ENCODE measurements around the gene ZFAND2B.
"Not testable (repeated sequence)": the region's sequence is repeated elsewhere in the genome, so short reads cannot be mapped to it uniquely, and the experiment has no call there.

Gene ZFAND2B

GRCh38 chr2:219182331-219183150 is 24.0 kb upstream of the ZFAND2B start:
- no peak for ATAC-seq

DNA sequence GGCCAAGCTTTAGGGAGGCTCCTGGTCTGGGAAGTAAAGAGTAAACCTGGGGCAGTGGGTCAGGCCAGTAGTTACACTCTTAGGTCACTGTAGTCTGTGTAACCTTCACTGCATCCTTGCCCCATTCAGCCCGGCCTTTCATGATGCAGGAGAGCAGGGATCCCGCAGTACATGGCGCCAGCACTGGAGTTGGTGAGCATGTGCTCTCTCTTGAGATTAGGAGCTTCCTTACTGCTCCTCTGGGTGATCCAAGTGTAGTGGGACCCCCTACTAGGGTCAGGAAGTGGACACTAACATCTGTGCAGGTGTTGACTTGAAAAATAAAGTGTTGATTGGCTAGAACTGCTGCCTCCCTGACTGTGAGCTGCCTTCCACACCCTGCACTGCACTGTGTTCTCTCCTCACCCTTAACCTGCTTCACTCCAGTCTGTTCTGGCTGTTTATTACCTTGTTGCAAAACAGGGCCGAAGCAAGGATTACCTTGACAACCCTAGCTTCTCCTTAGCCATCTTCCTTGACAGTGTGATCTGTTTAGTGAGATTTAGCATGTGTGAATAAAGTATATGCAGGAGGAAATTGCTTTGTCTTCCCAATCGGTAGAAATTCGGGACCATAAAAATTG is 23.3 kb upstream of the ZFAND2B start:
- peaks cover 44% of the 10 kb centered on the region for H3K36me3 Mint-ChIP-seq
- ATAC-seq: no peak
- H3K27ac Mint-ChIP-seq: peak overlapping the region; percentile 61
- H3K4me1 Mint-ChIP-seq: peaks cover 59% of the 10 kb centered on the region
- H3K27me3 Mint-ChIP-seq: no peaks in the 10 kb centered on the region
- no peak overlapping the region for H3K4me3 Mint-ChIP-seq
- no peaks in the 10 kb centered on the region for H3K9me3 Mint-ChIP-seq

More at GRCh38 chr2:219182331-219183150, 24.0 kb upstream of the ZFAND2B start:
- no peaks in the 10 kb centered on the region for H3K9me3 Mint-ChIP-seq
- H3K27ac Mint-ChIP-seq: peak overlapping the region; percentile 61
- H3K4me3 Mint-ChIP-seq: no peak overlapping the region
- H3K36me3 Mint-ChIP-seq: peaks cover 44% of the 10 kb centered on the region
- H3K27me3 Mint-ChIP-seq: no peaks in the 10 kb centered on the region
- H3K4me1 Mint-ChIP-seq: peaks cover 60% of the 10 kb centered on the region

DNA sequence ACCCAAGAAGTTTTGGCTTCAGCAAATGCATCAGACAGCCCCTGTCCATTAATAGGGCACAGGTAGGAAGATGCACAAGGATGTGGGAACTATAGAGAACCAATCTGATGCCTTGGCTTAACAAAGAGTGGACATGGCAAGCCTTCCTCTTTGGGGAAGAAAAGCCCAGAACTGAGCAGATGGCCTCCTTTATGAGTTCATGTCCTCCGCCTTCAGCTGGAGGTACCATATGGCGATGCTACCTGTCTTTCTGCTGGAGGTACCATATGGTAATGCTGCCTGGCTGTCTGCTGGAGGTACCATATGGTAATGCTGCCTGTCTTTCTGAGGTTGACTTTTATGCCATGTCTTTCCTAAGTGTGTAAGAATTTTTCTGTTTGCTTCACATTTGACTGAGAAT is 22.5 kb upstream of the ZFAND2B start:
- H3K4me3 Mint-ChIP-seq: no peak overlapping the region
- H3K9me3 Mint-ChIP-seq: no peaks in the 10 kb centered on the region
- no peaks in the 10 kb centered on the region for H3K27me3 Mint-ChIP-seq
- peaks cover 44% of the 10 kb centered on the region for H3K36me3 Mint-ChIP-seq
- ATAC-seq: no peak
- H3K4me1 Mint-ChIP-seq: peaks cover 52% of the 10 kb centered on the region
- peak overlapping the region; percentile 36 for H3K27ac Mint-ChIP-seq

DNA sequence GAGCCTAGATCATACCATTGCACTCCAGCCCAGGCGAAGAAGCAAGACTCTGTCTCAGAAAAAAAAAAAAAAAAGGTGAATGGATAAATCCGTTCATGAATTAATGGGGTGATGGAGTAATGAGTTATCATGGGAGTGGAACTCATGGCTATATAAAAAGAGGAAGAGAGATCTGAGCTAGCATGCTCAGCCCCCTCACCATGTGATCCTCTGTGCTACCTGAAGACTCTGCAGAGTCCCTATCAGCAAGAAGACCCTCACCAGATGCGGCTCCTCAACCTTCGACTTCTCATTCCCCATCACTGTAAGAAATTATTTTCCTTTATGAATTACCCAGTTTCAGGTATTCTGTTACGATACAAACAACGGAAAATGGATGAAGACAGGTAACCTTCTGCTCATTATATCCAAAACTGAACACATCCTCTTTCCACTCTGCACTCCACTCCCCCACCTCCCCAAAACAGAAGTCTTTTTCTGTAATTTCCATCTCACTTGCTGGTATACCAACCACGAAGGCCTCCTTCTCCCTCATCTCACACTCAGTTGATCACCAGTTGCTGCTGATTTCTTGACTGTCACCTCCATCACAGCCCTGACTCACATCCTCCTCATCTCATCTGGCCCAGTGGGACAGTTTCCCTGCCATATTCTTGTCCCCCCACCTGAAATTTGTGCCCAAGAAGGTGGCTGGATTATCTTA is 19.7 kb upstream of the ZFAND2B start:
- H3K36me3 Mint-ChIP-seq: peaks cover 27% of the 10 kb centered on the region
- peak overlapping the region; percentile 1 for H3K4me3 Mint-ChIP-seq
- peak overlapping the region; percentile 84 for H3K27ac Mint-ChIP-seq
- ATAC-seq: peak; percentile 95
- H3K27me3 Mint-ChIP-seq: no peaks in the 10 kb centered on the region
- no peaks in the 10 kb centered on the region for H3K9me3 Mint-ChIP-seq
- peaks cover 29% of the 10 kb centered on the region for H3K4me1 Mint-ChIP-seq

DNA sequence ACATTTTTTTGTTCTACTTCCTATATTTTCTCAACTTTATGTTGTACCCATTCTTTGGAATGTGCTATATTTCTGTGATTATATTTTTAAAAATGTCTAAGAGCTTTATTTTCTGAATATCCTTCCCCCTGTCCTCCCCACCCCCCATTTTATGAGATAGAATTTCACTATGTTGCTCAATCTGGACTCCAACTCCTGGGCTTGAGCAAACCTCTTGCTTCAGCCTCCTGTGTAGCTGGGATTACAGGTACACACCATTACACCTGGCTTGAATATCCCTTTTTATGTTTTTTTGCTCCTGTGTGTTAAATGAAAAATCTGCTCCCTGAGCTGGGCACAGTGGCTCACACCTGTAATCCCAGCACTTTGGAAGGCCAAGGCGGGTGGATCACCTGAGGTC is 9.2 kb upstream of the ZFAND2B start:
- no peaks in the 10 kb centered on the region for H3K36me3 Mint-ChIP-seq
- H3K27me3 Mint-ChIP-seq: peaks cover 13% of the 10 kb centered on the region
- H3K4me3 Mint-ChIP-seq: no peak overlapping the region
- no peak overlapping the region for H3K27ac Mint-ChIP-seq
- no peak for ATAC-seq
- H3K4me1 Mint-ChIP-seq: no peaks in the 10 kb centered on the region
- no peaks in the 10 kb centered on the region for H3K9me3 Mint-ChIP-seq

DNA sequence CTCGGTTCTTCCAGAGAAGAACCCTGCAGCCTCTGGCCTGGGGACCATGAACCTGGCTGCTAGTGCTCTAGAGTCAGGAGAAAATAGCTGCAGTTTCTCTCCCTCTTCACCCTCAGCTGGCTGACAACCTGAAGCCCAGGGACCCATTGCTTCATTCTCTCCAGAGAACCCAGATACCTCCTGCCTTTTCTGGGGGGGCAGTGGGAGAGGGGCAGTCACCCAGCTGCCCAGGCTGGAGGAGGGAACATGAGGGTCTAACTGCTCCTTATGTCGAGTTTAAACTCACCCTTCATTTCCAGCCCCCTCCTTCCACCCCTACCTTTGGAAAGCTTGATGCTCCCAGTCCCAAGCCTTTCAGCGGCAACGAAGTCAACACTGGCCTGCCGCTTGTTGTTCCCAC is 7.6 kb upstream of the ZFAND2B start:
- Mint-ChIP-seq H3K4me3 (no peak overlapping the region), H3K36me3 (no peaks in the 10 kb centered on the region), H3K27me3 (peaks cover 13% of the 10 kb centered on the region), H3K27ac (no peak overlapping the region), H3K9me3 (no peaks in the 10 kb centered on the region), H3K4me1 (no peaks in the 10 kb centered on the region)
- no peak for ATAC-seq

GRCh38 chr2:219199470-219200211 is 6.9 kb upstream of the ZFAND2B start:
- Mint-ChIP-seq H3K4me3 (no peak overlapping the region), H3K9me3 (no peaks in the 10 kb centered on the region), H3K27me3 (peaks cover 13% of the 10 kb centered on the region), H3K4me1 (no peaks in the 10 kb centered on the region), H3K36me3 (no peaks in the 10 kb centered on the region), H3K27ac (no peak overlapping the region)
- ATAC-seq: no peak

- H3K4me3 Mint-ChIP-seq, H3K27ac Mint-ChIP-seq, H3K9me3 Mint-ChIP-seq, H3K4me1 Mint-ChIP-seq, ATAC-seq, H3K36me3 Mint-ChIP-seq: not testable (repeated sequence)
- peaks cover 13% of the 10 kb centered on the region for H3K27me3 Mint-ChIP-seq
These were observed 5.9 kb upstream of the ZFAND2B start for GRCh38 chr2:219200502-219201326.

- H3K4me3 Mint-ChIP-seq, H3K27ac Mint-ChIP-seq: not testable (repeated sequence)
These were observed 5.3 kb upstream of the ZFAND2B start for GRCh38 chr2:219201331-219201730.

DNA sequence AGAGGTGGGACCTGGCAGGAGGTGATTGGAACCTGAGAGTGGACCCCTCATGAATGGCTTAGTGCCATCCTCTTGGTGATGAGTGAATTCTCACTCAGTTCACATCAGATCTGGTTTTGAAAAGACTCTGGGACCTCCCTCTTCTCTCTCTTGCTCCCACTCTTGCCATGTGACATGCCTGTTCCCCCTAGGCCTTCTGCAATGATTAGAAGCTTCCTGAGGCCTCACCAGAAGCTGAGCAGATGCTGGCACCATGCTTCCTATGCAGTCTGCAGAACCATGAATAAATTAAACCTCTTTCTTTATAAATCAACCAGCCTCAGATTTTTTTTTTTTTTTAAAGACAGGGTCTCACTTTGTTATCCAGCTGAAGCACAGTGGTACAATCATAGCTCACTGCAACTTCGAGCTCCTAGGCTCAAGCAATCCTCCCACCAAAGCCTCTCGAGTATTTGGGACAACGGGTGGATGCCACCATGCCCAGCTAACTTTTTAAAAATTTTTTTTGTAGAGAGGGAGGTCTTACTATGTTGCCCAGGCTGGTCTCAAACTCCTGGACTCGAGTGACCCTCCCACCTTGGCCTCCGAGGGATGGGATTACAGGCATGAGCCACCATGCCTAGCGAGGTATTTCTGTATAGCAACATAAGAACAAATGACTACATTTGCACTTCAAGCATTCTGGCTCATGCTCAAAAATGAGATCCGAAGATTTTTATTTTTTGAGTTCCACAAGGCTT is 2.0 kb upstream of the ZFAND2B start:
- Mint-ChIP-seq H3K27me3 (peaks cover 3% of the 10 kb centered on the region), H3K9me3 (no peaks in the 10 kb centered on the region), H3K36me3 (peaks cover 6% of the 10 kb centered on the region), H3K27ac (no peak overlapping the region), H3K4me3 (no peak overlapping the region), H3K4me1 (peaks cover 14% of the 10 kb centered on the region)
- ATAC-seq: no peak

More at GRCh38 chr2:219201331-219201730, 5.3 kb upstream of the ZFAND2B start:
- not testable (repeated sequence) for H3K9me3 Mint-ChIP-seq, H3K36me3 Mint-ChIP-seq, ATAC-seq, H3K4me1 Mint-ChIP-seq
- H3K27me3 Mint-ChIP-seq: peaks cover 13% of the 10 kb centered on the region

- Mint-ChIP-seq H3K27me3 (no peaks in the 10 kb centered on the region), H3K4me1 (peaks cover 14% of the 10 kb centered on the region), H3K9me3 (no peaks in the 10 kb centered on the region), H3K36me3 (peaks cover 10% of the 10 kb centered on the region), H3K27ac (peak overlapping the region; percentile 81), H3K4me3 (peak overlapping the region; percentile 36)
- ATAC-seq: no peak
These were observed 1.4 kb upstream of the ZFAND2B start for GRCh38 chr2:219205165-219205538.

DNA sequence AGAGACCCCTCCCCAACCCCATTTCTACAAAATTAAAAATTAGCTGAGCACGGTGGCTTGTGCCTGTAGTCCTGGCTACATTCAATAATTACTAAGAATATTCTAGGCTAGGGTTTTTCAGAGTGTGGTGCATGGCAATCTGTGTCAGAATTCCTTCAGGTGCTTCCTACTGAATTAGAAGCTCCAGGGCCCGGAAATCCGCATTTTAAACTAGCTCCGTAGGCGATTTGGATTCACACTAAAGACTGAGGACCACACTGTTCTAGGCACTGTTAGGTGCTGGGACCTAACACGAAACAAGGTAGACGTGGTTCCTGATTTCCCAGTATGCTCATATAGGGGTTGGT is 628 bp upstream of the ZFAND2B start:
- Mint-ChIP-seq H3K36me3 (peaks cover 13% of the 10 kb centered on the region), H3K4me3 (peak overlapping the region; percentile 80), H3K27me3 (no peaks in the 10 kb centered on the region), H3K9me3 (no peaks in the 10 kb centered on the region), H3K4me1 (peaks cover 14% of the 10 kb centered on the region), H3K27ac (peak overlapping the region; percentile 81)
- ATAC-seq: no peak

DNA sequence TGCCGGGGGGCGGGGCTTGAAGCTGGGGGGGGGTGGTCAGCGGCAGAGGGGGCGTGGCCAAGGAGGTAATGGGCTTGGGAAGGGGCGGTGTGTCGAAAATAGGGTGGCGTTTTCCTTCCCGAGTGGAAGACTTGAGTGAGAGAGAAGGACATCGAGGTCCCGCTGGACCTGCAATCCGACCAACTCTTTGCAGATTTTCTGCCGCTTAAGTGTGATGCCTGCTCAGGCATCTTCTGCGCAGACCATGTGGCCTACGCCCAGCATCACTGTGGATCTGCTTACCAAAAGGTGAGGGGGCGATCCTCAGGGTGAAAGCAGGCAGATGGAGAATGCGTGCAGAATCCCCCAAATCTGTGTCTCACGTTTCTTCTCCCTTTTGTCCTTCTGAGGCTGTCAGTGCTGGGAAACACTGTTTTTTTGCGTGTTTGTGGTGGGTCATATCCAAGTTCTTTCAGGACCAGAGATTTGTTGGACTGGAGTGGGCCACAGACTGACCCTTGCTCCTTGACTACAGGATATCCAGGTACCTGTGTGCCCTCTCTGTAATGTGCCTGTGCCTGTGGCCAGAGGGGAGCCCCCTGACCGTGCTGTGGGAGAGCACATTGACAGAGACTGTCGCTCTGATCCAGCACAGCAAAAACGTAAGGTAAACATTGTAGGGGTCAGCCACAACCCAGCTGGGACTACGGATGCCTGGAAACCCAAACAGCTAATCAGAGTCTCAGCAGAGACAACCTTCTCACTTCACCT is 727 bp downstream of the ZFAND2B start:
- H3K27ac Mint-ChIP-seq: peak overlapping the region; percentile 81
- H3K27me3 Mint-ChIP-seq: no peaks in the 10 kb centered on the region
- ATAC-seq: no peak
- peaks cover 13% of the 10 kb centered on the region for H3K36me3 Mint-ChIP-seq
- H3K4me1 Mint-ChIP-seq: peaks cover 14% of the 10 kb centered on the region
- peak overlapping the region; percentile 80 for H3K4me3 Mint-ChIP-seq
- H3K9me3 Mint-ChIP-seq: no peaks in the 10 kb centered on the region

Measured in stimulated activated memory B cell treated with anti-CD40 and anti-IgM and Interleukin-4, amounts not matched to agents 10 μg/mL and 1 μg/mL and 100 μg/mL, for 72 hours (primary cell).